NCI-H345 treated with DMSO at 0.1 percent for 48 hours (cell line): ENCODE measurements around the gene VWA8.
"Not testable (repeated sequence)": the region's sequence is repeated elsewhere in the genome, so short reads cannot be mapped to it uniquely, and the experiment has no call there.

Experiments used
- DNase-seq: peaks from one replicate; lab custom pipeline; 2025; ENCODE audit not compliant: unreplicated experiment; lab: John Stamatoyannopoulos, UW

VWA8 gene

DNA sequence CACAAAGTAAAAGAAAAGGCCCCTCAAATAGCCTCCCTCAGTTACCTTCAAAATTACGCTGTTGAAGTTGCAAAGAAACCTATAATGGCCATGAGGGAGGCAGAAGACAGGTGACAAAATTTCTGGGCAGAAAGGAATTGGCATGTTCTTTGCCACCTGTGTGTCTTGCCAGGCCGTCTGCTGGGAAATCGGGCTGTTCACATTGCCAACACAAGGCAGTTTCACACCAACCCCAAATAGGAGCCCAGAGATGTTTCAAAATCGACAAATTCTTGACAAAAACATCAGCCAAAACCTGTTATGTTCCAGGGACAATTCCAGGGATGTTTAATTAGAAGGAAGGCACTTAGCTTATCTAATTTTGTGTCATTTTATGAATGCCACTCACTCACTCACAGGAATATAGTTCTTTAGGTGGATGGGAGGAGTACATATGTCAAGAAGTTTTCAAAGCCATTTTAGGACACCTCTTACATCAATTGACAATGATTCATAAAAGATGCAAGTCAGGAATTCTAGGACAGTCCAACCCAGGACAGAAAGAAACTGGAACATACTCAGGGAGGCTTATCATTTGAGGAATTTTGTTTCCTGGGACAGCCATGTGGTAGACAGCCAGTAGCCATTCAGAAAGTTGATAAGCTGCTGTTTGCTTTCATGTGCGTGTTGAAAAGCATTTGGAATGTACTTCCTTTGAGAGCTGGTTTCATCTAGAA lies 339.0 kb downstream of the VWA8 start:
- no peak for DNase-seq

DNA sequence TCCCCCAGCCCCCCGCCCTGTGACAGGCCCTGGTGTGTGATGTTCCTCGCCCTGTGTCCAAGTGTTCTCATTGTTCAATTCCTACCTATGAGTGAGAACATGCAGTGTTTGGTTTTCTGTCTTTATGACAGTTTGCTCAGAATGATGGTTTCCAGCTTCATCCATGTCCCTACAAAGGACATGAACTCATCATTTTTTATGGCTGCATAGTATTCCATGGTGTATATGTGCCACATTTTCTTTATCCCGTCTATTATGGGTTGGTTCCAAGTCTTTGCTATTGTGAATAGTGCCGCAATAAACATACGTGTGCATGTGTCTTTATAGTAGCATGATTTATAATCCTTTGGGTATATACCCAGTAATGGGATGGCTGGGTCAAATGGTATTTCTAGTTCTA lies 343.3 kb downstream of the VWA8 start:
- not testable (repeated sequence) for DNase-seq

DNA sequence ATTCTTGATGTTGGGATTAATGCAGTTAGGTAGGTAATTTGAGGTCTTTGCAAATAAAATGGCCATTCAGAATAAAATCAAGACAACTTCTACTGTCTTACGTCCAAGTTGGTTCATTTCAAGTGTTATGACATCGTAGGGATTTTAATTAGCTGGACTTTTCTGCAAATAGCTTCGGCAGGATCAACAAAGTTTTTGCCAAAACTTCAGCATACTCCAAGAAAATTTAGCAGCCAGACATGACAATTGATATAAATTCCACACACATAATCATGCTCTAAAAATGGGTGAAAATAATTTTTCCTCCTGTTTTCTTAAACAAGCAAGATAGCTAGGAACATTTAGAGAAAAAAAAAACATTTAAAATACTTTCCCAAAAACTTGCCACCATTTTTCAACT lies 344.8 kb downstream of the VWA8 start:
- no peak for DNase-seq

DNA sequence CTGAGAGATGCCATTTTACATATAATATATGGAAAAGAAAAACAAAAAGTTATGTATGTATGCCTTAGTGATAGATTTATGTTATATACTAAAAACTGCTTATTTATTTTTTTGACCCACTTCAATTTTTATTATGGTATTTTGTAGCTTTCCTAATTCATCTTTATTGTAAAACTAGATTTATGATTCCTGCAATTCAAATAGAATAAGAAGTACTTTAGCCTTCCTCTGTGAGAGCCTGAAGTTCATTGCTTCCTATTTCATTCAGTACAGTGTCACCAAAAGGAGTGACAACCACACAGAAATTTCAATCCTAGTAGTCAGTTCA lies 345.4 kb downstream of the VWA8 start:
- DNase-seq, result no peak

DNA sequence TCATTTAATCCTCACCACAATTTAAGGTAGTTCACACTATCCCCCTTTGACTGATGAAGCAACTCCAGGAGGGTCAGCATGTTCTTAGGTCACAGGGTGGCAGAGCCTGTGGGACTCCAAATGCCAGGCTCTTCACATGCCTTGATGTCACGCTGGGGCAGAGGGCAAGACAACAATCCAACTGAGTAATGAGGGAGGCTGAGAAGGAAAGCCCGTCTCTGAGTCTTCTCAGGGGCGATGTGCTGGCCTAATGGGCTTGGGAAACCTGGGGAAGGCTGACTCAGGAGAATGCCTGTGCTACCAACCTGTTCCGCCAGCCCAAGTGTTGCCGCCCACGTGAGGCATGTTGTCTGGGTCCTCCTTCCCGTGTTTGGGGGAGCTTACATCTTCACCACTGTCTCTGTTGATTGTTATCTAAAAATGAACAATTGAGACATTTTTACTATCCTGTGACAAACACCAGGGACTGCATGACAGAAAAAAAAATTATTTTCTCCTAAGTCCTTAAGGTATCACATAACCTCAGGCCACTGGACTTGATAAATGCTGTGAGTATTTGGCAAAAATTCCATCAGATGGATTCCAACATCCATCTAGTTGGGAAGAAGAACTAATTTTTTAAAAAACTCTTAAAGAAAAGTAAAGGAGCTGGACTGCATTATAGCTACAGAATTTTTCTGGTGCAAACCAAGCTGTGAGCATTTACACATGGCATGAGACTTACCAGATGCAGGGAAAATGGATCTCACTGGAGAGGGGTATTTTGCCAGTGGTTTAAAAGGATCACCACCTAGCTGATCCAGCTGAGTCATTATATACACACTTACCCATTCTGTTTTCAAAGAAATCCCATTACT lies 346.0 kb downstream of the VWA8 start:
- DNase-seq, result no peak

DNA sequence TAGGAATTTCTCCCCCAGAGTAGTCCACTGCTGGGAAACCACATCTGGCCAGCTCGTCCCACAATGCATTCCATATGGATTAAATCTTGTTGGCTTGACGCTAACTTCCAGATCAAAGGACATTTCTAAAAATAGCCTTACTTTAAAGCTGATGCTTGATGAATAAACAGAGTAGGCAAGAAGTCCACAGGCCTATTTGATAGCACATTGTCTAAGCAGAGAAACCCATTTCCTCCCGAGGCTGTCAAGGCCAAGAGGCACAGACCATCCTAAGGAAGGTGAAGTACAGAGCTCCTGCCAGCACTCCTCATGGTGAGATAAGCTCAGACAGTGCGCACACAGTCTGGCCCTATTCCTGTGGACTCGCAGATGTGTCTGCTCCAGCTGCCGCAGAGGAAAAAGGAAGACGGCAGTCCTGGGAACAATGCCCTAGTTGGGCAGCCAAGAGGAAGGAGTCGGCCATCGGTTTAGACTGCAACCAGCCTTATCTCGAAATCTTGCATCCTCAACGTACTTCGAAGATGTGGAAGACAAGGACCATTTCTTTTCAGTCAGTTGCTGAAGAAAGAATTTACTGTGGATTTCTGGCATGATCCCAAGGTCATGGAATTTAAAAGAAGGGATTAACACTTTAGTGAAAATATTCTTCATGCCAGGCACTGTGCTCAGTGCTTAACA lies 346.8 kb downstream of the VWA8 start:
- no peak for DNase-seq

DNA sequence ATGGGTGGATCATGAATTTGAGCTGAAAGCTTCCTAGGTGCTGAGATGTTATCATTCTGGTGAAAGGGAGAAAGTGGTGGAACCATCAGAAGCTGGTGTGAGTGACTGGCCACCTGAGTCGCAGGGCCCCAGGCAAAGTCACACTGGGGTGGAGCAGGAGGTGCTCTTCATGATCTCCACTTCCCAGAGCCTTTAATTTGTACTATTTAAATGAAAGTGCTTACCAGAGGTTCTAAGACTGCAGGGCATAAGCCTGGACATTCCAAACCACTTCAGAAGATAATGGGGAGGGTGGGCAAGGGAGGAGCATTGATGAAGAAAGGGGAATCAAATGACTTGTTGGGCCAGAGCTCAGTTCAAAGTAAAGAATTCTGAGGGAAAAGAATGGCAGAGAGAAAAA lies 347.4 kb downstream of the VWA8 start:
- no peak for DNase-seq

DNA sequence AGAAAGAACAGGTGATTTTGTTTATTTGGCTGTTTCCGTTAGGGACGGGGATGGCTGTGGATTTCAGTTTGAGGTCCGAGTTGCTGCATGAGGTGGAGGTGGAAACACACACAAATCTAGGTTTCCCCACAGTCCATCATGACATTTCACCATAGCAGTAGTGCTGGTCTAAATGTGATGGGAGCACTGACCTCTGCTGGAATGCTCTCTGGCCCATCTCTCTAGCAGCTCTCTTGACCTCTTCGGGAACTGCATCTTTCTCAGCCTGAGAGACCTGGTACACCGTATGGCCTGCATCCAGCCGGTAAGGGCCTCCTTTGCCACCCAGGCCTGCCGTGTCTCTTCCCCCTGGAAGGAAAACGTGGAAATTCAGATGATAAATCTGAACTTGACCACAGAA lies 349.5 kb downstream of the VWA8 start:
- DNase-seq, result no peak

DNA sequence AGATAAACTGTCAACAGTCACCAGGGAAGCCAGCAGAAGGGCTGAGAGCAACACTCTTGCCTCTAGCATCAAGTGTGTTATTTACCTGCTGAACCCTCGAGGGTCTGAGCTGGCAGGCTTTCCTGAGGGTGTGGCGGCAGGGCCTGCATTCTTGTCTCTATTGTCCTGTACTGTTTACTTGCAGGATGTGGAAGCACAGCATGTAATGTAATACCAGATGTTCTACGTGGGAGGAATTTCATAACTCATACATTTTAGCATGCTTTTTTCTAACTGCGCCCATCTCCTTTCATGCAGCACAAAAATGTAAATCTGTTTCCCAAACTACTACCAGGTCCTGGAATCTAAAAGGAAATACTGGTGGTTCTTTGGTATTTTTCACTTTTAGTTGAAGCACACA lies 350.5 kb downstream of the VWA8 start:
- peak; percentile 66 for DNase-seq

DNA sequence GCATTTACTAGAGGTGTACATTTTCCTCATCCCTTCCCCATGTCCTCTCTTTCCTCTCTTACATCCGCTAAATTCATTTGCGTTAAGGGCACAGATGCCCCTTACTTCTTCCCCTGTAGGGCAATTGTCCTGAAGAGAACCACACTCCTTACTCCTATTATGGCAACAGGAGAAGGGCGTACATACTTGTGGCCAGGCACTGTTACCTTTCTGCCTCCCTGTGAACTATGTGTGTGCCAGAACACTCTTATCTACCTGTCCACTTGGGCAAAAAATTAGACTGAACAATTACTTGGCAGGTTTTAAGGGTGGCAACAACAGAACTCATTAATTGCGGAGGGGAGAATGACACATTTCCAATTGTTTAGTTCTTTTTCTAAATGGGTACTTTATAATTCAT lies 351.1 kb downstream of the VWA8 start:
- no peak for DNase-seq

DNA sequence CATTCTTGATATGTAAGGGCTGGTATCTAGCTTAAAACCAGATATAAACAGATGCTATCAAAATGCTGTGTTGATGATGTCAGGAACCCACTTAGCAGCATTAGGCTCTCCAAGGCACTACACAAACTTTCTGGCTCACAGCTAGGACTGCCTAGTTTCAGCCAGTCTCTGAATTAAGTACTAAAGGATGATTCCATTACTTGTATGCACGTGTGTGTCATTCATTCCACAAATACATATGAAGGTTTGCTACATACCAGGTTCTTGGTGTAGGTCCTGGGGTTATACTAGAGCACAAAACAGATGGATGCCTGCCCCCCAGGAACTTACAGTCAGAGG lies 352.1 kb downstream of the VWA8 start:
- no peak for DNase-seq

DNA sequence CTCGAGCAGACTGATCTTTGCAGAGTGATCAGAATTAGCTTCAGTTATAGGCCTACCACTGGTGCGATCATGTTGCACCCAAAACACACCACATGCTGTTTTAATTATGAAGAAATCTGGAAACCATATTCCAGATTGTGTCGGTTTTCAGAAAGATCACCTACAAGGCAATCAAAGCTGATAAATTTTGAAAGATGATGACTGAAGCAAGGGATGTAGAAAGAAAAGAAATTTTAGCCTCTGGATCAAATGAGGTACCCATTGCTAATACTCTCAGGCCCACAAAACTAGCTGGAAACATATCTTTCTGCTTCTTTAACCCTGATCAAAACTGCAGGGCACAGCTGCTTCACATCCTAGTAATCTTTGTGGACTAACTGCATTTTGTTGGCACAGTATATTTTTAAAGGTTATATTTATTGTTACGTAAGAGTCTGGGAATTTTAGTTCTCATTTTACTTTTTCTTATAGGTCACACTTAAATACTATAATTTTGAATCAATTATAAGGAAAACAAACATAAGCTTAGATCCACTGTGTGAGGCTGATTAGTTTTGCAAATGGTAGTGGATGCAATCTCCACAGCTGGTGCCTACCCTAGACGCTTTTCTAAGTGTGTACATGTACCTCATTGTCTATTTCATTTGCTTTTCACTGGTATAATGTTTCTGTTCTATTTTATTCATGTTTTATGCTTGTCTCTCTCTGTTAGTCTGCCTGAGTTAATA lies 352.6 kb downstream of the VWA8 start:
- DNase-seq, result no peak

DNA sequence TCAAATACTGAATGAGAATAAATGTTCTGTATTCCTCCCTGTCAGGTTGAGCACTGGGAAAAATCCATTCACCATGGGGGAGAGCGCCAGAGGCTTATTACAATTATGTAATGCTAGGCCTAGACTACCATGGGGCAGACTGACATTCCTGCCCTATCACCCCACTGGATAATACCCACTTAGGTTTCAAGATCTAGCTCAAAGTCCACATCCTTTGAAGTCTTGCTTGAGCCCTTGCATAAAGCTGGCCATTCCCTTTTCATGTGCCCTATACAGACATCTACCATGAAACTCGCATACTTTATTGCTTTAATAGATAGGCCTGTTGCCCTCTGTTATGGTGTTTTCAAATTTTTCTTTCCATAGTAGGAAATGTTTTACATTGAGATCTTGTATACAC lies 354.3 kb downstream of the VWA8 start:
- no peak for DNase-seq

DNA sequence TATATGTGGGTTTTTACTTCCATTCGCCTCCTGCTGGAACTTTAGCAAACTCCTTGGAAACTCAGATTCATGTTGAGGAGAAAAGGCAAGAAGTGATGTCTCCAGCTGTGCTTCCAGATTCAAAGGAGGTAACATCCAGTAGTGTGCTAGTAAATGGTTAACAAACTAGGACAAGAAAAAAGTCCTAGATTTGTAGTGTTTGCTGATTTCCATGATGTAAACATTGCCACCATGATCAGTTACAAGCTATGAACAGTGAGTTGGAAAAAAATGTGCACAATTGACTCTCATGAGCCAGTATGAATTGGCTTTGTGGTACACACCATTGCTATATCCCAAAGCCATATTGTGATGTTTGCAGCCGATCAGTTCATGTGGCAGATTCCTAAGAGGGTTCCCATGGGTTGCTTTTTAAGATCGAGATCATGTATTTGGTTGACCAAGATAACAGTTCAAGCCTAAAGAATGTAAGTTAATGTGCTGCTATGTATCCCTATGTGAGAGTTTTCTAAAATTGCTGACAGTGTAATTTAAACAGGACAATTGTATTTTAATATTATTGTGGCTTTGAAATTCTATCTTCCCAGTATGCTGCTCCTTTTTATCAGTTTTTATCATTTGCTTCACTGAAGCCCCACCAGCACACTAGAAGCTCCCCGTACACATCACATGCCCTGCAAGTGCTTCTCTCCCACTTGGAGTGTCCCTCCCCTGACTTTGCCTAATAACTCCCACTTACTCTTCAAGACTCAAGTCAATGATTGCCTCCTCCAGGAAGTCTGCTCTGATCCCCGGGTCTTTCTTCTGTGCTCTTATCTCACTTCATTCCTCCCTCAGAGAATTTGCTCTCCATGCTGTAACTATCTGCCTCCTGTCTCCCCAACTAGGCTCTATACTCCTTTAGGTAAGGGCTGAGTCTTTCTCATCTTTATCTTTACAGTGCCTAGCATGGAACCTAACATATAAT lies 355.3 kb downstream of the VWA8 start:
- DNase-seq, result no peak

DNA sequence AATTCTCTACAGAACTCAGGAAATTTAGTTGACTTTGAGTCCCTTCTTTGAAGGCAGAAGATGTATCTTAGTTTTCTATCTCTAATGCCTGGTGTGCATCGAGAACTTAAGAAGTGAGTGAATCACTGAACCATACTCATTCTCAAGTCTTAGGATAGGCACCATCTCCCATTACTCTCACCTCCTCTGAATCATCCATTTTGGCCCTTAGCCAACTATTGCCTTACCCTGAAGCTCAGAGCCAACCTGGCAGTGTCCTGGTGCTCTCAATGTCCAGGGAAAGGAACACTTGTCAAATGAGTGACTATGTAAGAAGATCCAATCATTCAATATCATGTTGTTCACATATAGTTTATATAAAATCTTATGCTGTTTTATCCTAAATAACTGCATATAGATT lies 357.0 kb downstream of the VWA8 start:
- DNase-seq, result no peak

DNA sequence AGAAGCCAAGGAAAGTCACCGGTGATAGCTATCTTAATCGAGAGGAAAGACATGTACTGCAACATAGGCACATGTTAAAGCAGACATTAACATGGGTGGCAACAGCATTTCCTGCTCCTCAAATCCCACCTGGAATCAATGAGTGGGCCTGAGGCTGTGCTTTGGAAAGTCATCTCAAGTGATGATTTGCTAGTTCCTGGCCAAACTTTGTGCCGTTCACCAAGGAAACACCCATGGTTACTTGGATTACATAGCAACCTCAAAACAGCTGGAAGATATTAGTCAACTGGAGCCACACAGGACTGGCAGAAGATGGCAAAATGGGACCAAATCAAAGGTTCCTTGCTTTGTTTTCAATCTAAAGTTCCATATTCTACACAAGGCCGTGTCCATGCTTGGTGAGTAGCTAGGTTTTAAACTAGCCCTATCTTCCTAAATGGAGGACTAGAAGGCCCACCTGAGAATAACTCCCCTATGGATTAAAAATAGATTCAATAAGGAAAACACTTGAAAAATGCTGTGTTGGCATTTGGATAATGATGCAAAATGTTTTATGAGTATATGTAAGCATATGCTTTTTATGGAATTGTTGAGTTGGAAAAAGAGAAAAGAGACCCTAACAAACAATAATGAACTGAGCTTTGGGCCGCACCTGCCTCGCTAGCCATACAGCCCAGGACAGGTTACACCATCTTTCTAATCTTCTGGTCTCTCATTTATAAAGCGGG lies 359.0 kb downstream of the VWA8 start:
- DNase-seq, result no peak

DNA sequence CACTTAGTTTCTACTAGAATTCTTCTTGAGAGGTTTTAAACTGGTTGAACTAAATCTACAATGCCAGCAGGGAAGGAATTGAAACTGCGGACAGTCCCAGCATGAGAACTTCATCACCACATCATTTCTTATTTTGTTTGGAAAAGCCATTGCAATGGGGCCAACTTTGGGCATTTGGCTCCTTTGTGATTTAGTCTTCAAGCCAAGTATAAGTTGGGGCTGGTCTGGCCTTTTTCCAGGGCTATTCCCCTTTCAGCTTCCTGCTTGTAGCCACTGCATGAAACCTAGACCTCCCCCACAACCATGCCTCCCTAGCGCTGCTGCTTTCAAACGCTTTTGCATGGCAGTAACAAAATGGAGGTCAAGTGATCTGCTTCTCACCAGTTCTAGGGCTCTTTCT lies 361.3 kb downstream of the VWA8 start:
- no peak for DNase-seq

DNA sequence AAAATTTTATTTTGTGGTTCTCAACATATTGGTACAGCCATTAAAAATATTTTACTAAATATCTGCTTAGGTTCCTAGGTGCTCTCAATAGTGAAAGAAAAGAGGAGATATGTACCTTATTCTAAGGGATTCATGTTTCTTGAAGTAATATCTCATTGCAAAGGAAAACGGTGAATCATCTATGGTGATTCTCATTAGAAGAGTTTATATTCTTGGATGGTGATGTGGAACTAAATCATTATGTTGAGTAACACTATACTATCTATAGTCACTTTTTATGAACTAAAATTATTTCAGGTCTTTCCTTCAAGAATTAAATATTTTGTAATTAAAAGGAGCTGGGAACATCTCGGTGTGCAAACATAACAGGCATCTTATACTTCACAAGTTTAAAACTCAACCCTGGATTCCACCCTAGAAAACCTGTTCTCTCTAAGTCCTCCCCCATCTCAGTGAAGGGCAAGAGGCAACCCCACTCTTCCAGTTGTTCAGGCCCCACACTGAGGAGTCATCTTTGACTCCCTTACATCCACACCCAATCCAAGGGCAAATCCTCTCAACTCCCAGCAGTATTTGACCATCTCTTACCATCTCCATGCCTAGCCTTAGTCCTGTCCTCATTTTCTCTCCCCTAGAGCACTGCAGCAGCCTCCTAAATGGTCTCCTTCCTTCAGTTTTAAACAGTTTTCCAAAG lies 363.4 kb downstream of the VWA8 start:
- DNase-seq, result no peak

DNA sequence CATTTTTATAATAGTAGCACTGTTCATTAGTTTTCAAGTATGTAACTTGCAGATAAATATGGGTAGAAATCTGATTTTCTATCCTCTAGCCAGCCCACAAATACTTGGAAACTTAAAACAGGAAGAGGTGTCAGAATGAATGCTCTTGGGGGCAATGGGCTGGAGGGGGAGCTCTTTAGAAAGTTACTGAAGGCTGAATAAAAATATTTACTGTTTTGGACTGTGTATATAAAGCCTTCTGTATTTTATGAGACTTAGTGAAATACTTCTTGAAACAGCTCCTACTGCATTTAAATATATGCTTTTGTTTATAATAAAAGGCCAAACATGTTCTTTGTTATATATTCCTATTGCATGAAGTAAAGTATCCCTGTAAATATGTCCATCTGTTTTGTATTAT lies 364.7 kb downstream of the VWA8 start:
- DNase-seq, result no peak
